Measurements from ENCODE around the gene MRPL50.

- TF ChIP-seq POLR2A (IDR thresholded peaks at IDR 0.05): no peak
- no peak for TF ChIP-seq CTCF (IDR thresholded peaks at IDR 0.05)
Observed at GRCh38 chr9:101432740-101433139, 34.3 kb upstream of the MRPL50 start.

Data from transverse colon (tissue), 3 donors.